Endometrial microvascular endothelial cells (primary cell): ENCODE measurements around the gene LYPD6B. TPM values are rescaled to one million over a fixed set of nuclear protein-coding genes. Genes with fewer than 3 reads are reported as not detected.

Experiments used
- in situ Hi-C: cut with HindIII; loops from 2 replicates; pipeline ENCODE4 v1.10.0; 2017; ENCODE audit warnings: low sequenced_read_pairs, low pct_unique_long_range_greater_than_20kb; ENCODE audit errors: inconsistent ontology term
- total RNA-seq: library from RNA; depleted of rRNA; stranded (reverse); fragments of >200 nt; gene quantifications from one replicate; pipeline ENCODE4 v1.2.3, GENCODE V29; 2015; ENCODE audit errors: inconsistent ontology term

Gene LYPD6B
- total RNA-seq, 1 donor from 2014 or later: not detected

DNA sequence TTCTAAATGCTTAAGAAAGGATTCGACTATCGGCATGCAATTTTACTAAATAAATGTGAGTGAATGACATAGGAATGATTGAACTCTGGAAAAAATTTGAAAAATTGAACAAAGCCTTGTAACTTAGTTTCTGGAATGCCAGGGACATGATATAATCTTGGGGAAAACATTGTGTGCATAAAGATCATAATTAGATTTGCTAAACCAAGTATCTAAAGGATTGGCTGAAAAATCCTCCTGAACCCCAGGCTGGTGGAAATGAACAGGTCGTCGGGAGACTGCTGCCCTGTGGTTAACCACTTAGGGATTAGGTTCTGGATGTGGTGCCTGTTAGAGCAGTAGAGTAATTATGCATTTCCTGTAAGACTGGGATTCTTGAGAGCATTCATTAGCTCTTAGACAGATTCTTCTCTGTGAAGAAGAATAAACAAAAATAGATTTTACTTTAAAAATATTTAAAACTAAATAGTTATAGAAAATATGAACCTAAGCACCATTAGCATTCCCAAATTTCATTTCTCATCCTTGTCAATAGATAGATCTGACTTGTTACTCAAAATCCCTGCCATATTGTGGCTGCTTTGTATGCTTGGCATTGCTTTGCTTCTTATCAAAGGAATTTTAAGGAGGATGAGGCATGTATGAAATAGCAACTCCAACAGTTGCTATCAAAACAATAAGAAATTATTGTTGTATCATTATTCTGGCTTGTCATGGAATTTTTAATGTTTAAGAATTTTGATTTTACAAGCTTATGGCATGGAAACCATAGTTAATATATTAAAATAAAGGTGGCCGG lies 55.9 kb downstream of the LYPD6B start:
- in situ Hi-C loops: no loop called here

DNA sequence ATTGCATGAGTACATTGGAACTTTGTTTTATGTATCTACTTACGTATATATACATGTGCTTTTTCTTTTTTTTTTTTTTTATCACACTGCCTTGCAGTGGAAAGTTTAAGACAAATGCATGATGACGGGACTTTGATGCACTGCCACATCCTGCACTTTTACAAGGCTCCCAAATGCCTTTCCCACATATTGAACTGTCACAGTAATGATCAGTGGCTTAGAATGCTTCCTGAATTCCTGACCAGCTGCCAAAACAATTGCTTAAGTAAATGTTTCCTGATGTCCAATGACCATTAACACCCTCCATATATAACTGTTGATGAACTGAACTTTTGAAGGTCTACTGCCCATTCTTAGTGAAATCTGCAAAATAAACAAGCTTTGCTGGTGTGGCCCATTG lies 60.2 kb downstream of the LYPD6B start:
- in situ Hi-C loops: no loop called here

DNA sequence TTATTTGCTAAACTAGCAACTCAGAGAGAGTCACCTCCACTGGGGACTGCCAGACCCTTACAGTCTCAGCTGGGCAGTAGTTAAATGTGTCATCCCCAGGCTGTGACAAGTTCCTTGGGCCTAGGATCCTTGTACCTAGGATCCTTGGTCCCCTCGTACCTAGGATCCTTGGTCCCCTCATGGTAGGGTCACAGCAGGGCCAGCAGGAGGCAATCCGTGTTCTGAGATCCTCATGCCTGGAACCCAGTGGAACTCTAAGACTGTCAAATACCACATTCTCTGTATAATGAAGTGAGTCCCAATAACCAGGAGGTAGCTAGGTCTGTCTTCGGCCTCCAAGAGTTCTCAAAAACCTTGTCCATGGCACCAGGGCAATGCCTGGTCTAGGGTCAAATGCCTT lies 60.8 kb downstream of the LYPD6B start:
- in situ Hi-C loops: no loop called here

DNA sequence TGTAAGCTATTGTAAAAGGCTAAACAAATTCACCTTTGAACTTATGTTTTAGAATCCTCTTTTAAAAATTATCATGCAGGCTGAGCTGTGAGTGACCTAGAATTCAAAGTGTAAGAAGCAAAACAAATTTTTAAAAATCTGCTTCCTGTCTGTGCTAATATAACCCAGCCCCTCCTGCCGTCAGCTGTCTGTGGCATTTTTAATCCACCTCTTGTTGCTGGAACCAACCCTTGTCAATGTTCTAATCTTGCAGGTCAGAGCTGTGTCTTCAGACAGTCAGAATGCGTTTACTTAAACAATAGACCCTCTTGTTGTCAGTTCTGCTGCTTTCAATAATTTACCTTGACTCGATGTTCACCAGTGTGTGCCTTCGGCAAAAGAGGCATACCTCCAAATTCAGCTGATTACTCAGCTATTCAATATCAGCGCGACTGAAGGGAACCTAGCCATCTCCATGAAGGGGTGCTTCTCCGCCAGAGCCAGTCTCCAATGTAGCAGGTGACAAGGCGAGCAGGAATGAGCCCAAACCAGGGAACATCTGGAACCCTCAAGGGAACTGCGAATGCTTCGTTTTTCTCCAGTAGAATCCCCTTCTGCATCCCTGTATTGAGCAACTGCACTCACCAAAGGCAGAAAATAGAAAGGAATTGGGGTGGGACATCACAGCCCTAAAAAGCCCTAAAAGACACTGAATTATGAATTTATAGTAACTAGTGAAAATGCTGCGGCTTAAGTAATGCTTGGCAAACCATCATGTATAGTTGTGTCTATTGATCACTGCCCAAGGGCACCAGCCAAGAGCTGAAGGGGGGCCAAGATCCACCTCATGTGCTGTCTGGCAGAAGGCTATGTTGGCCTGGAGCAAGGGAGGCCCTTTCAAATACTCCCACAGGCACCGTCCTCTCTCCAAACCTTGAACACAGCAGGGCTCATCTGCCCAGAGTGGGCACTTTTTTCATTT lies 62.5 kb downstream of the LYPD6B start:
- in situ Hi-C loops: no loop called here

DNA sequence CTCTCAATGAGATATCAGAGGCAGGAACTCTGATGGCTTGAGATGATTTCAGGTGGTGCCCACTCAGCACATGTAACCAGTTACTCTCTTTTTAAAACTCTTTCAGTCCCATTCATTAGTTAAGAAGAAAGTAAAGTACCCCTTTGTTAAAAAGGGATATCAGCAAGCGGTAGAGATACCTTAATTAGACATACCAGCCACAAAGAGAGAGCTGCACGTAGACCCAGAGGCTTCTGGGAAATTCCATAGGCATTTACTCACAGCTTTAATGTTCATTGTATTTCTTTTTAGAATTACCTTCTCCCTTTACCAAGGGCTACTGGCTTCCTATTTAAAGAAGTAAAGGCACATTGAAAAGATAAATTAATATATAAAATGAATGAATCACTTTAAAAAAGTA lies 63.3 kb downstream of the LYPD6B start:
- in situ Hi-C loops: no loop called here

DNA sequence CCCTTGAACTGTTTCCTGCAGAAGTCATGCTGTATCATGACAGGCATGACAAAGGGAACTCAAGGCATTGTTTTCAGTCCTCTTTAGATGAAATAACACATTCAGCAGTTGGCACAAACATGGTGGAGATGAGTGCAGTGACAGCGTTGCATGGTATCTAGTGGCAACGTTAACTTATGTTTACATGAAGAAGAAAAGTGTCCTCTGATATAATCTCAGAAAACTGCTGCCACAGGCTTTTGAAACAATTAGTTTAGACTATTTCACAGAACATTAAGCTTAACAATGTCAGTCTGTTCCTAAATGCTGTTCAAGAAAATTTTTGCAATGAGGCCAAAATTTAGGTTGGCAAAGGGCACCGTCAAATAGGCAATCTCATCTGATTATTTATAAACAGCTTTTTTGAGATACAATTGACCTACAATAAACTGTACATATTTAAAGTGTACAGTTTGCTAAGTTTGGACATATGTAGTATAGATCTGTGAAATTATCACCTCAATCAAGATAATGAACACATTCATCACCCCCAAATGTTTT lies 64.7 kb downstream of the LYPD6B start:
- in situ Hi-C loops: no loop called here

DNA sequence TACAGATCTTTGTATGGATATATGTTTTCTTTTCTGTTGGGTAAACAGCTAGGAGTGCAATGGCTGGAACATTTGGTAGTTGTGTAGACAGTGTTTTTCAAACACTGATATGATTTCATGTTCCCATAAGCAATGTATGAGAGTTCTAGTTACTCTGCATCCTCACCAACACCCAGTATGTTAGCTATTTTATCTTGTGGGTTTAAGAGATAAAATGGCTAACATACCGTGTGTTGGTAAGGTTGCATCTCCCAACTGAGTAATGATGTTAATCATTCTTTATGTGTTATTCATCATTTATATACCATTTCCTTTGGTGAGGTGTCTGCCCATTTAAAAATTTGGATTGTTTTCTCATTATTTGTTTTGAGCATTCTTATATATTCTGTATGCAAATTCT lies 65.7 kb downstream of the LYPD6B start:
- in situ Hi-C loops: no loop called here

DNA sequence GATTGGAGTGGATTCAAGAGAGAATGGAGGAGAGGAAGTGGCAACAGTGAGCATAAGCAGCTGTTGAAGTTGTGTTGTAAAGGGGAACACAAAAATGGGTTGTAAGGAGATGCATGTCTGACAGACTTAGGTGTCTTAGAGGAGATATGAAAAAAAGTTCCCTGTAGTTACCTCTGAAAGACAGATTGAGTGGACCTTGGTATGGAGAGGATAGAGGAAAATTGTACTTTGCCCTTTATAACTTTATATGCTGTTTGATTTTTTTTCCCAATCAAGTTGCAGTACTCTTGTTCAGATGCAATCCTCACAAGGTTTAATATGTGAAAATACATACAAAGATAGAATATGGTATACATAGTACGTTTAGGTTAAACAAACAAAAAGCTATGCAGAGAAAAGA lies 73.6 kb downstream of the LYPD6B start:
- in situ Hi-C loops: no loop called here

DNA sequence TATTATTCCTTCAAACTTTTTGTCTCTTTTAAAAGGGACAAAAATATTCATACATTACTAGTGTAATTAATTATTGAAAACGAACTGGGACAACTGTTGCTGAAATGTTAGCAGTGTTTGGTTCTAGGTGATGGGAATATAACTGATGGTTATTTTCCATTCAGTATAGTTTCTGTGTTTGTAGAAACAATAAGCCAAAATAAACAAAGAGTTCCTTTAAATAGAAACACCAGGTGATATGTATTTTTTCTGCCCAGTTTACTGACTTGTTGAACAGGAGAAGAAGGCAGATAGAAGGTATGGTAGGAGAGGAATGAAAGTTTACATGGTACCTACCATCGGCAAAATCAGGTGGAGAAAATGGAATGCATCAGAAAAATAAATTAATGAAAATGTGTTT lies 74.2 kb downstream of the LYPD6B start:
- in situ Hi-C loops: no loop called here

DNA sequence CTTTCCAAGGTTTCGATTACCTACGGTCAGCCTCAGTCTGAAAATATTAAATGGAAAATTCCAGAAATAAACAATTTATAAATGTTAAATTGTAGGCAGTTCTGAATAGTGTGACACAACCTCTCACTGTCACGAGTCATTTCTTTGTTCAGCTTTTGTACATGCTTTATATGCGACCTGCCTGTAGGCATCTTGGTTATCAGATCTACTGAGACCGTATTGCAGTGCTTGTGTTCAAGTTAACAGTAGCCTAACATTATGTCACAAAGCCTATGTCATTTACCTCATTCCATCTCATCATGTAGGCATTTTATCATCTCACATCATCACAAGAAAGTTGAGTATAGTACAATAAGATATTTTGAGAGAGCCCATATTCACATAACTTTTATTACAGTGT lies 77.3 kb downstream of the LYPD6B start:
- in situ Hi-C loops: no loop called here

DNA sequence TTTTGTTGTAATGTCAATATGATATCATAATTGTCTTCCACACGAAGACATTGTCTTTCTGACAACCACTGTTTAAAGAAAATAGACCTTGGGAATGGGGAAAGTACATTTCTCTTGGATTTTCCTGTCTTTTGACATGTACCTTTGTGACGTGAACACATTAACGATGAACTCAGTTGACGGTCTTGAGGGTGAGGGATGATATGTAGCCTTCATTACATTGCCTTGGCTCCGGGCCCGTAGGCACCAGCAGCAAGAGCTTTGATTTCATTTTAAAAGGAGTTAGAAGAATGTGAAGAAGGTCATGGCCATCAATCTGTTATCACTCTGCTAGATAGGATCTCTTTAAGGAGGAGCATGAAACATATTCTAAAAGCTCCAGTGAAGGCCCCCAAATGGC lies 80.9 kb downstream of the LYPD6B start:
- in situ Hi-C loops: no loop called here

DNA sequence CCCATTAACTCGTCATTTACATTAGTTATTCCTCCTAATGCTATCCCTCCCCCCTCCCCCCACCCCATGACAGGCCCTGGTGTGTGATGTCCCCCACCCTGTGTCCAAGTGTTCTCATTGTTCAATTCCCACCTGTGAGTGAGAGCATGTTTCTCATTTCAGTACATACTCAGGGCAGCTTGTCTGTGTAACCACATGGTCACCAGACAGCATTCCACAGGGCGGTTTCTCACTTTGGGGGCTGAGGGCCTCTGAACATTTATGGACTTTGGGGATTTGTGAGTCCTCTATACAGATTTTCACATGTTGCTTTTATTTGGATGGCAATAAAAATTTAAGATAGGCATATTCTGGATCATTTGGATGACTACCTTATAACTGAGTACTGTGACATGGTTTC lies 84.0 kb downstream of the LYPD6B start:
- in situ Hi-C loops: no loop called here

DNA sequence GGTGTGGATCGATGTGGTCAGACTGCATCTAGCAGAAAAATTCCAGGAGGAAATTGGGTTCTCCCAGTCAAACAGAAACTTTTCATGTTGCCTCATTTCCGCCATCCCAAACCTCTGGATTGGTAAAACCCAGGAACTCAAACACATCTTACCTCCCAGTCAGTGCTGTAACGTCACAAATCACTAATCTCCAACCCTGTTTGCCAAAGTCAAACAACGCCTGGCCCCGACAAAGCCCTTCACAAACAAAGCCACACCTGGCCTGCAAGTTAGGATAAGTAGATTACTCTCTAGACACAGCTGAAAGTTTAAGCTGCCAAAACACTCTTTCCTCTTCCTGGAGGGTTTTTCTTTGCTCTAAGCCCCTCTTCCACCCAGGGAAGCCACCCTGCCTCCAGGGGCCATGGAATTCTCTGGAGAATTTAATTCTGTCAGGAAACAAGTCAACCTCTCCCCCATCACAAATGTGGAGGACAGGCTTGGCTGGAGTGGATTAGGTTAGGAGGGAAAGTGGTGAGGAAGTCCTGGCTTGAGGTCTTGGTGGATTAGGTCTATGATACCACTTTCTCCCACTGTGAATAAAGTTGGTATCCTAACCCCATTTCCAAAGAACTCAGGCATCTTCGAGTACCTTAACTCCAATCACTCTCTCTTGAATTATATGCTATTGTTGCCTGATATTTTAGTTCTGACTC lies 86.7 kb downstream of the LYPD6B start:
- in situ Hi-C loops: no loop called here

DNA sequence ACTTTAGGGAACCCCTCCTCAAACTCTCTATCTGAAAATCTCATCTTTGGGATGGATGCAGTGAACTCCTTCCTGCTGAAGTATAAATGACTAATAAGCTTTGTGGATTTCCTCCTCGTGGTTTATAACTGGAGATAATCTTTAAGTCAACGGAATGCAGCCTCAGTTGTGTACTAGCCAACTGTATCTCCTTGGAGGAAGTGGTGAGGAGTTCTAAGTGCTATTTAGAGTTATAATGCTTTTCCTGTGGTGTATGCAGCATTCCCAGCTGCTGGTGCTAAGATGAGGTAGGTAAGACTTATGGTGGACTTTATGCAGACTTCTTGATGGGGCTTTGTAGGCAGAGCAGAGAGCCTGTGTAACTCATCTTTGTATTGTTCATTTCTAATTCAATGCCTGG lies 90.9 kb downstream of the LYPD6B start:
- in situ Hi-C loops: no loop called here

DNA sequence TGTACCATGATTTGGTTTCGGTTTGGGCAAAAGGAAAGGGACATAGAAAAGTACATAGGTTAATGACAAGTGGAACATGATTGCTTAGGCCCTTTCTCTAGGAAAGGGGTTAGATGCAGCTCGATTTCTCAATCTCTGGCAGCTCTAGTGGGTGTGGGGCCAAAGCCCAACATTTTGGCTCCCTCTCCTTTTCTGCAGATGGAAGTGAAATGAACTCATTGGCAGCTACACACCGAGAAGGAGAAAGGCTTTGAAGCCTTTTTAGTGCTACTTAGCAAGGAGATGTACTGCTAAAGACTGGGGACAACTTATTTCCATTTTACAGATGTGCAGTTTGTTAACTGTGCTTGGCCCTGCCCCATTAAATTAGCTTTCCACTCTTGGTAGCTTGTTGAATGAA lies 93.8 kb downstream of the LYPD6B start:
- in situ Hi-C loops: no loop called here

DNA sequence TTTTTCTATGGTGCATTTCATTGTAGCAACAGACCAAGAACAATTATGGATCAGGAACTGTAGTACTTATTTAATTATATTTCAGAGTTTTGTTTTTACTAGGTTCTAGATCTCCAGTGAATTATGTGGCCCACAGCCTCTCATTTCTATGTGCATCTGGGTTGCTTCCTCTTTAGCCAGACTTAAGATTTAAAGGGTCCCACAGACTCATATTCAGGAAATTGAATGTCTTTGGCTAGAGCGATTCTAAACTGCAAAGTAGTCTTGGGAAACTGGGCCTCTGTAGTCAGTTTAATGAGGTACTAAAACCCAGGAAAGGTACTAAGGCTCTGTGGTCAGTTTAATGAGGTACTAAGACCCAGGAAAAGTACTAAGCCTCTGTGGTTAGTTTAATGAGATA lies 94.4 kb downstream of the LYPD6B start:
- in situ Hi-C loops: no loop called here

DNA sequence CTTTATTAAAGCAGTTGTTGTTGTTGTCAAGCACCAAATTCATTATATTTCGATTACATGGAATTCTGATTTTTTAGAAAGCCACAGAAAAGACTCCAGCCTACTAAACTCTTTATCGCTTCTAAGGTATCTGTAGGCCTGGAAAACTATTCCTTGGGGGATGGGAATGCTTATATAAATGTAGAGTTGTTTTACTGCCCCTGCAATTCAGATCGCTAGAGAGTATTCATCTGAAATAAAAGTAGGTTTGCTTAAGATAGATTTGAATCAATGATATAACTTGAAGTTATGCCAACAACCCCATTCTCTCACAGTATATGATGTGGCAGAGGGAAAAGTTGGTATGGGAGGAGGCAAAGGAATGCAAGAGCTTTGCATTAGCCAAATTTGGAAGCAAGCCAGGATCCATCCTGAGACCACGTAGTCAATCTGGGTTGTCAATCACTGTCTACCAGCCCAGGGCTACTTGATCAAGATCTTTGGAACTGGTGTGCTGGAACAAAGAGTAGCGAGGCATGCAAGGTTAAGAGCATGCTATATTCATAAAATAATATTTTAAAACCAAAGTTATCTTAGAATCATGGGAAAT lies 95.9 kb downstream of the LYPD6B start:
- in situ Hi-C loops: no loop called here

DNA sequence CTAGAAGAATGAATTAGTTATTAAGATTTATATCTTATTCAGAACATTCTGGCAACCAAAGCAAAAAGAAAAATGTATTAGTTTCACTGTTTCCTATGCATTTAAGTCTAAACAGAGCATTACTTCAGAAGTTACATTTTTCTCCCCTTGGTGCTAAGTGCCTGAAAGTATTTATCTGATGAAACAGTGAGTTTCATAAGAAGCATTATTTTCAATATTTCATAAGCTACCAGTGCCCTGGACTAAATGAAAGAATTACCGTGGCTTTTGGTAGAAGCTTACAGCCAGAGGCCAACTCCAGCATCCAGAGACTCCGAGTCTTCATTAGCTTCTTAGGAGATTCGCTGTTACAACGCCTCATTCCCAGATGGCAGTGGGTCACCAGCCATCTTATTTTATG lies 97.6 kb downstream of the LYPD6B start:
- in situ Hi-C loops: no loop called here

DNA sequence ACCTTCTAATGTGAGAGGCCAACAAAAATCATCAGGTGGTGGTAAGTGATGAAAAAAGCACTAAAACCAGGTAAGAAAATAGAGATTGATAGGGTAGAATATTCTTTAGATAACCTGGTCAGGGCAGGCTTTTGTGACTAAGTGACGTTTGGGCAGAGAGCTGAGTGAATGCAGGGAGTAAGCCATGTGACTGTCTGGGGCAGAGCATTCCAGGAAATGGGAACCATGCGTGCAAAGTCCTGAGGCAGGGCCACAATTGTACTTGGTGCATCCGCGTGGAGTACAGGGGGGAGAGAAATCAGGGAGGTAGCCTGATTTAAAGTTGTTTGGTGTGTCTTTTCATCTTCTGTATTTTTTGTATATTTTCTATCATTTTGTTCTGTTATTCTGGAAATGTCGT lies 102.5 kb downstream of the LYPD6B start:
- in situ Hi-C loops: no loop called here
